C4-2B (cell line): ENCODE results near the gene MICAL2.

Source experiments
- ZFX ChIP-seq: fragments of 450-650 bp; IDR thresholded peaks from 2 replicates; pipeline ENCODE4 v1.6.1; 2017
- TF ChIP-seq, protein P1 (sequence below): fragments of 450-650 bp; conservative IDR thresholded peaks from 2 replicates; pipeline ENCODE4 v1.5.1; 2017; ENCODE audit warnings: mild to moderate bottlenecking

GRCh38 chr11:12251666-12252560 lies 141.5 kb downstream of the MICAL2 start:
- TF ChIP-seq, protein P1, sequence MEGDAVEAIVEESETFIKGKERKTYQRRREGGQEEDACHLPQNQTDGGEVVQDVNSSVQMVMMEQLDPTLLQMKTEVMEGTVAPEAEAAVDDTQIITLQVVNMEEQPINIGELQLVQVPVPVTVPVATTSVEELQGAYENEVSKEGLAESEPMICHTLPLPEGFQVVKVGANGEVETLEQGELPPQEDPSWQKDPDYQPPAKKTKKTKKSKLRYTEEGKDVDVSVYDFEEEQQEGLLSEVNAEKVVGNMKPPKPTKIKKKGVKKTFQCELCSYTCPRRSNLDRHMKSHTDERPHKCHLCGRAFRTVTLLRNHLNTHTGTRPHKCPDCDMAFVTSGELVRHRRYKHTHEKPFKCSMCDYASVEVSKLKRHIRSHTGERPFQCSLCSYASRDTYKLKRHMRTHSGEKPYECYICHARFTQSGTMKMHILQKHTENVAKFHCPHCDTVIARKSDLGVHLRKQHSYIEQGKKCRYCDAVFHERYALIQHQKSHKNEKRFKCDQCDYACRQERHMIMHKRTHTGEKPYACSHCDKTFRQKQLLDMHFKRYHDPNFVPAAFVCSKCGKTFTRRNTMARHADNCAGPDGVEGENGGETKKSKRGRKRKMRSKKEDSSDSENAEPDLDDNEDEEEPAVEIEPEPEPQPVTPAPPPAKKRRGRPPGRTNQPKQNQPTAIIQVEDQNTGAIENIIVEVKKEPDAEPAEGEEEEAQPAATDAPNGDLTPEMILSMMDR = no peak
- no peak for TF ChIP-seq ZFX
